A549 (cell line): Measurements from ENCODE around the gene CDT1.

Experiments used
- CTCF ChIP-seq: fragments of >200 bp; sonication (Bioruptor Twin); formaldehyde crosslinking; IDR thresholded peaks from 3 replicates; pipeline ENCODE4 v1.5.1; 2016
- HEYL ChIP-seq: fragments of 250-450 bp; sonication (Bioruptor Pico); IDR thresholded peaks from 2 replicates; pipeline ENCODE4 v1.8.0; 2021; ENCODE audit warnings: mild to moderate bottlenecking, moderate library complexity
- JUN ChIP-seq, 2 experiments: fragments of >200 bp; sonication (Bioruptor Twin); formaldehyde crosslinking; IDR thresholded peaks; 2 replicates in 1 of 2; 3 replicates in 1 of 2; pipeline ENCODE4 v1.6.1; 2016 to 2017
- REST ChIP-seq: fragments of 200-600 bp; sonication (generic); IDR thresholded peaks from 2 replicates; pipeline ENCODE4 v1.6.1; 2016; ENCODE audit warnings: antibody characterized with exemption, mild to moderate bottlenecking, moderate library complexity

GRCh38 chr16:88835383-88835782, 31.8 kb downstream of the CDT1 start:
- TF ChIP-seq CTCF (no peak), HEYL (CRISPR knock-in tag) (no peak), REST (no peak), JUN (IDR thresholded peaks at IDR 0.05) (no peak)
